GM19324 (cell line): ENCODE measurements around the gene GPR82.
"Not testable (repeated sequence)": the region's sequence is repeated elsewhere in the genome, so short reads cannot be mapped to it uniquely, and the experiment has no call there.

ENCODE experiments used
- ATAC-seq: cut with Tn5 transposase; IDR thresholded peaks from one replicate; pipeline ENCODE4 v1.9.1; 2021; ENCODE audit warnings: mild to moderate bottlenecking, moderate library complexity; ENCODE audit not compliant: unreplicated experiment, low FRiP score

The GPR82 gene

DNA sequence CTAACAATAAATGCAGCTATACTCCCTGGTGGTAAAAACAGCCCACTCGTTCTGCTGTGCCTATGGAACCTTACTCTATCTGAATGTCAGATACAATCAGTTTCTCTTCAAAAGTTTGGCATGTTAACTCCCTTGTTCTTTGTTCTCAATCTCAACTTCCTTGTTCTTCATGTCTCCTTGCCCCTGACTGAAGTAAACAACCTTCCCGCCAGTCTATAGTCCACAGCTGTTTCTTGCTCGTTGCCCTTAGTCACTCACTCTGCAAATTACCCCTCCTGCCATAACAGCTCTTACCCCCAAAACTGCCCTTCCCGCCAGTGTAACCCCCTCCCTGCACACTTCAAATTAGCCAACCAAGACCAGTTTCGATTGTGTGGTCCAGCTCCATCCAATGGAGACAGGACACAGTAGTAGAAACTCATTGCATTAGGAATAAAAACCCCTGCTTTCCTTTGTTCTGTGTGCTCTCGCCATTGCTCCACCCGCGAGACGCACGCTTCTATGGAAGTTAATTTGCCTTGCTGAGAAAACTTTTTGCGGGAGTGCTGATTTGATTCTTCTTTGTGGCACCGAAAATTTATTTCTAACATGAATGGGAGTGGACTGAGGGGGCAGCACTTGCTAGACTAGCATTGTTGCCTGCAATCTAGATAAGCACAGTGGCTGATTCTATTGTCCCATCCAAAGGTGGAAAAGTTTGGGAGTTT is 7.1 kb upstream of the GPR82 start:
- ATAC-seq, result no peak

DNA sequence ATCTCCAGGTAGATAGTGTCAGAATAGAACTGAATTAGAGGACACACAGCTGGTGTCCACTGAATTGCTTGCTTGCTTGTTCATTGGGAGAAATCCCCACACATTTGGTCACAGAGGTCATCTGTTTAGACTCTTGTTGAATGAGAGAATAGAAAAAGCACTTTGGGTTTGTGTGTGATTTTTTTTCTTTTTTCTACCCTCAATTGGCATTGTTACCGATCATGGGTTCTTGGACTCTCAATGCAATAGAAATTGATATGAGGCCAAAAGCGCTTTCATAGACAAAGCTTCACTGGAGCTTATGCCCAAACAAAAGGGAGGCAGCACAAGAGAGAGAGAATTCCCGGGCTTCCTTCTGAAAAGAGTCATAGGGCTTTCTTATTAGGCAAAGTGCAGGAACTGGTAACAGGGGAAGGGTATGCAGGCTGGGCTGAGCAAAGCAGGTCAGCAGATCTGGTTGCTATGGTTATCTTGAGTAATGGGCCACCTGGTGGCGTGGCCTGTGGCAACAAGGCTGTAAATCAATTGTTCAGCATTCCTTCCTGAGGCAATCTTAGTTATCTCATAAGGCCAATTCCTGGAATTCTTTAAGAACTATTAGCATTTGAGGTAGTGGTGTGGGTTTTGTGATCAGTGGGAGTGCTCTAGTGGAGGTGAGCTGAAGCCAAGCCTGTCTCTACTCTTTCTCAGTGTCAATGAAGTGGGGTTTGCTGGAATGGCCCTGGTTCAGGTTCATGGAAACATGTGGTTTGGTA is 5.3 kb upstream of the GPR82 start:
- ATAC-seq, result no peak

GRCh38 chrX:41719610-41720009 is 4.4 kb upstream of the GPR82 start:
- not testable (repeated sequence) for ATAC-seq

DNA sequence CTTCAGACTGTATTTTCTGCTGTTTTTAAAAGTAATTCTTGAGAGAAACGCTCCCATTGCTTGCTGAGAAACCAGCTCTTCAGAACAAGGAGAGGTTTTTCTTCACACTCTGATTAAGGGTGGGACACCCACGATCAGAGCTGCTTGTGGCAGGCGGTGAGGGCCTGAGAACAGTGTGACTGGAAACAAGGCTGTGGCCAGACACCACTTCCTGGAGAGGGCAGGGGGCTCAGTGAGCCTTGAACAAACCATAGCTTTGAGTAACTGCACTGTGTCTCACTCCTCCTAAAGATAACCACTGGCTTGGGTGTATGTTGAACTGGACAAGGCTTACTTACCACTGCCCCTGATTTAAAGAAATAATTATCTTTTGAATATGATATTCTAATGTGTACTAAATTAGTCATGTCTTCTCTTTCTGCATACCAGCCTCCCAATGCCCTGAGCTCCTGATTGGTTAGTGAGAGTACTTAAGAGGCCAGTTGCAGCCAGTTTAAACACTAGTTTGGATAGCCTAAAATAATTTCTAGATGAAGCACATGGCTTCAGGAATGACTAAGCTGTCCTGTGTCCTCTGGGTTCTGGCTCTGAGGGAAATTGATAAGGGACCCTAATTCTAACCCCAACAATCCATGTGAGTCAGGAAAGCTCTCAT is 3.7 kb upstream of the GPR82 start:
- no peak for ATAC-seq

GRCh38 chrX:41721590-41721989 is 2.4 kb upstream of the GPR82 start:
- ATAC-seq, result no peak

DNA sequence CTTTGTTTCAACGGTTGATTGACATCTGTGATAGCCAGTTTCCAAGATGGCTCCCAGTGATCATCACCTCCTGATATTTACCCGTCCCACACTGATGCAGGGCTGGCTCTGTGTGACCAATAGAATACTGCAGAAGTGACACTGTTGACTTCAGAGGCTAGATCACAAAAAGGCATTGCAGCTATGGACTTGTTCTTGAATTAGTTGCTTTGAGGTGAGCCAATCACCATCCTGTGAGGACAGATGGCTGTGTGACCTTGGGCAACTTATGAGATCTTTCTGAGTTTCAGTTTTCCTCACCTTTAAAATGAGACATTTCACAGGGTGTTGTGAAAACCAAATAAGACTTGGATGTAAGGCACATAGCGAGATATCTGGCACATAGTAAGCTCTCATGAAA is 1.8 kb upstream of the GPR82 start:
- no peak for ATAC-seq

DNA sequence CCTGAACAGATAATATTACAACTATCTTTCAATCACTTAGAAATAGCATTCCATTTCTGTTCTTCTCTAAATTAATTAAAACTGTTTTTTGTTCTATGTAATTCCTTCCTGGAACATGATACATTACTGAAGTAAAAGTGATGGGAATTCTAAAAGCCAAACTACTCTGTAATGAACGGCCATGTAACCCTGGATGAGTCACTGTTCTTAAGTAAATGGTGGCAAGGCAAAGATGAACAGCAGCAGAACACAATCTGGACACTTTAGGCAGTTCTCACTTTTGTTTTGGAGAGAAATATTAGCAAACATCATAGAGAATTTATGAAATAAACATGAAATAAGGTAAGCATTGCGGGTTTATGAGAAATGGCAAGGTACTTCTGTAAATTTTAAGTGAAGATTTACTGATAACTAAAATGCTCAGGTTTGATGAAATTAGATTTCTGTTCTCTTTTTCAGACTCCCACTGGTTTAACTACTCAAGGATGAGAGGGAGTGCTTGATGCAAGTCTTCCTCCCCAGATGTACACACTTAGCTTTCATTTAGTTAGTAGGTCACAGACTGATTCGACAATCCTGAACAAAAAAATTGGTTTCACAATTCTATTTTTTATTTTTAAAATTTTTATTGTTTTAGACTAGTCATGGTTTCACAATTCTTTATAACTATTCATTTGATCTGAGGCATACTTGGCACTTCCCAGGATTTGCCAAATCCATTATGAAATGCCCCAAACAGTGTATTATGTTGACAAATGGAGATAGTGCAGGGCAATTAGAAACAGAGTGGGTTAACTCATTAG is 964 bp upstream of the GPR82 start:
- no peak for ATAC-seq

DNA sequence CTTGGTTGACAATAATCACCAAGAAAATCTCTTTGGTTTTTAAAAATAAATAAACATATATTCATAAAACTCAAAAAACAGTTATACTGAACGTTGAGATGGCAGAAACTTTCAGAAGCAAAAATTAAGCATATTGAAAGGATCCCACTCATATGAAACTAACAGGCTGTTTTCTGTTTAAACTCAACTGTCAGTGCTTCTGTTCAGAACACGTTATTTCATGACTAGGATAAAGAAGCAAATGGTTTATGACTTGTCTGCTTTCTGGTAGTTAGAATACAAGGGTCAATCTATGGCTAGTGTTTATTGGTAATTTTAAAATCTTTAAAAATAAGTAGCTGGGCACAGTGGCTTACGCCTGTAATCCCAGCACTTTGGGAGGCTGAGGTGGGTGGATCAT is 4.1 kb downstream of the GPR82 start:
- no peak for ATAC-seq

DNA sequence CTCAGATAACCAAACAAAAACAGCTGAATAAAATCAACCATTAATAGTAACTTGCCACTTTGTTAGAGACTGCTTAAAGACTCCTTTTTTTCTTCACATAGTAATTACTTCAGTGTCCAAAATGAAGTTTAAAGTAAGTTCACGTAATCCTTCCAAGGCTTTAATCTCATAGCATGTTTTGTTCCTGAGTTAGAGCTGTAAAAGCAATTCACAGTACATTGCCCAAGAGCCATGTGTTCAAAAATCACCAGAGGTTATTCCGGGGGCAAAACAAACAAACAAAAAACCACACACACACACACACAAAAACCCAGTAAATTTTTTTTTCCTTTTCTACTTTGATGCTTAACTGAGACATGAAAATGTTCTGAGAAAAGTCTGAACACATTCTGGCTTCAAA is 6.1 kb downstream of the GPR82 start:
- ATAC-seq, result no peak

DNA sequence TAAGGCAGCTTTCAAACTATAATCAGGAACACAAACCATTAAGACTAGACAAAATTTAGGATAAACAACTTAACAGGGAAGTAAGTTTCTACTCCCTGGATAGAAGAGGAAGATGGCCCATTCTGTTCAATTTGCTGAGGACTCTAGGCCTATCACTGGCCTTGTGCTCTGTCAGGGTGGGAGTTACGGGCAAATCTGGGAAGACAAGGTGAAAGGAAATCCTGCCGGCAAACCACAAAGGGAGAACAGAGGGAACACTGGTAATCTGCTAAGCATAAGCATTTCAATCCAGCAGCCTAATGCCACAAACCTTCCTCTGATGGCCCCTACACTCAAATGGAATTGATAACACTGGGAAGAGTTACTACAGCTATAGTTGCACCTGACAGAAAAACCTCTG is 8.3 kb downstream of the GPR82 start:
- ATAC-seq, result no peak

GRCh38 chrX:41733939-41734338 is 10.0 kb downstream of the GPR82 start:
- peak; percentile 97 for ATAC-seq

- no peak for ATAC-seq
Observed at GRCh38 chrX:41734530-41734929, 10.5 kb downstream of the GPR82 start.

GRCh38 chrX:41737065-41737464 is 13.1 kb downstream of the GPR82 start:
- no peak for ATAC-seq

DNA sequence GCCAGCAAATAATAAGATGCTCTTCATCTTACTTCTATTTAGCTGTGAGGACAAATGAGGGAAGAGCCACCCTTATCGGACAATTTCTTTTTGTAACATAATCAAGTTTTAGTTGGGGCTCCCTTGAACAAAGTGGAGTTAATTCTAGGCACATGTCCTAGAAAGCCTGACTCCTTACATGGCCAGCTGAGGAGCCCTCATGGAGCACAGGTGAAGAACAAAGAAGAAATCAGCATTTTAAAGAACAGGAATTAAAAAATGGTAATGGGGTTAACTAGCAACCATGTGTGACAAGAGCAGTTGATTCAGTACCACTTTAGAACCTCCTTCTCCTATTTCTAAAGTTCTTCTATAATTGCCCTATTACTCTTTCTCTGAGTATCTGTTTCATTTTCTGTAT is 15.9 kb downstream of the GPR82 start:
- no peak for ATAC-seq

GRCh38 chrX:41750716-41751115 is 26.7 kb downstream of the GPR82 start:
- no peak for ATAC-seq

- ATAC-seq, result no peak
Observed at GRCh38 chrX:41758401-41758800, 34.4 kb downstream of the GPR82 start.

- ATAC-seq, result no peak
Observed at GRCh38 chrX:41759817-41760216, 35.8 kb downstream of the GPR82 start.

- no peak for ATAC-seq
Observed at GRCh38 chrX:41761169-41761568, 37.2 kb downstream of the GPR82 start.

DNA sequence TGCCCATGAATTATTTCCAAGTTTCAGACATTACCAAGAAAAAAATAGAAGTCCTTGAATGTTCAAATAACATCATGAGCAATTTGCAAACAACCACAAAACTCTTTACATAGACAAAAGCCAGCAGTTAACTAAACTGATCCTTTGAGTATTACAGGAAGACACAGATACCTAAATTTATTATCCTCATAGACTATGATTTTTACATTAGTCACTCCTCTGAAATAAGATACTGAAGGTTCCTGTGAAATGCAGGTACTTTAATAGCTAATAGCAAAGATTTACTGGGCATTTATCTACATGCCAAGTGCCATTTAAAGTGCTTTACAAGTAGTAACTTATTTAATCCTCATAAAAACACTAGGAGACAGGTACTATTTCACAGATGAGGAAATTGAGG is 37.7 kb downstream of the GPR82 start:
- no peak for ATAC-seq

GRCh38 chrX:41779030-41779564 is 55.1 kb downstream of the GPR82 start:
- no peak for ATAC-seq
